Stimulated activated CD8-positive, alpha-beta memory T cell treated with anti-CD3 and anti-CD28 coated beads, Interleukin-7, amount 100 ng/mL, for 1 hour (primary cell): ENCODE data around the gene NANOS3.

Experiments used
- DNase-seq, 2 donors: peaks; one replicate each; pipeline ENCODE4 v3.0.0-alpha.2; 2020; ENCODE audit warnings: low read depth in 2 of 2

NANOS3 gene

GRCh38 chr19:13864667-13865570, 12.0 kb upstream of the NANOS3 start:
- DNase-seq: no peak

GRCh38 chr19:13865571-13866462, 11.1 kb upstream of the NANOS3 start:
- no peak for DNase-seq

GRCh38 chr19:13866463-13867046, 10.4 kb upstream of the NANOS3 start:
- DNase-seq: no peak

- no peak for DNase-seq
These were observed 8.3 kb upstream of the NANOS3 start for GRCh38 chr19:13868663-13869062.

- DNase-seq: no peak
These were observed 7.7 kb upstream of the NANOS3 start for GRCh38 chr19:13869281-13869680.

- DNase-seq: no peak
These were observed 6.1 kb upstream of the NANOS3 start for GRCh38 chr19:13870873-13871272.

GRCh38 chr19:13872339-13872694, 4.6 kb upstream of the NANOS3 start:
- no peak for DNase-seq

GRCh38 chr19:13872695-13873389, 4.1 kb upstream of the NANOS3 start:
- DNase-seq: no peak

GRCh38 chr19:13873834-13874515, 3.0 kb upstream of the NANOS3 start:
- DNase-seq: no peak

- no peak for DNase-seq
These were observed 1.1 kb upstream of the NANOS3 start for GRCh38 chr19:13875824-13876223.

GRCh38 chr19:13877303-13877702, 369 bp downstream of the NANOS3 start:
- no peak for DNase-seq

GRCh38 chr19:13880059-13881043, 3.4 kb downstream of the NANOS3 start:
- peak; percentile 97 to 99 for DNase-seq

GRCh38 chr19:13881251-13881691, 4.3 kb downstream of the NANOS3 start:
- no peak for DNase-seq

GRCh38 chr19:13881692-13882418, 4.9 kb downstream of the NANOS3 start:
- no peak for DNase-seq

- no peak for DNase-seq
These were observed 5.5 kb downstream of the NANOS3 start for GRCh38 chr19:13882419-13882795.

GRCh38 chr19:13882836-13883235, 5.9 kb downstream of the NANOS3 start:
- no peak for DNase-seq

GRCh38 chr19:13883516-13884064, 6.7 kb downstream of the NANOS3 start:
- DNase-seq: no peak

GRCh38 chr19:13884726-13885591, 8.0 kb downstream of the NANOS3 start:
- DNase-seq: no peak
